K562 (cell line): Measurements from ENCODE around the gene IARS1. TPM values are rescaled to one million over a fixed set of nuclear protein-coding genes. Genes with fewer than 3 reads are reported as not detected.

ENCODE experiments used
- ATAC-seq: fragments of 200-7000 bp; cut with Tn5 transposase; 3 replicates; pipeline ENCODE4 v1.9.1; 2020; ENCODE audit warnings: moderate library complexity
- BruUV-seq: library from RNA; stranded (reverse); fragments of 400-500 nt; replicated peaks from 2 replicates; lab custom pipeline; 2021; lab: Mats Ljungman, UMichigan
- CTCF ChIA-PET: fragments of 300-600 bp; formaldehyde crosslinking; extraction: SDS; loops from one replicate; lab custom pipeline; 2021; ENCODE audit warnings: low intra/inter-chr PET ratio; lab: Yijun Ruan, JAX
- POLR2A ChIA-PET: fragments of 300-600, 350-650 bp; sonication (Branson Sonifier 250); formaldehyde crosslinking; extraction: SDS; loops from one replicate; lab custom pipeline; 2021; ENCODE audit warnings: antibody characterized with exemption, inconsistent platforms; lab: Yijun Ruan, JAX
- DNase-seq, 4 experiments: peaks; one replicate each; pipeline versions ENCODE4 v3.0.0 to v3.0.0-alpha.2; 2011 to 2018; ENCODE audit warnings: low spot score in 3 of 4, mixed read lengths in 3 of 4; ENCODE audit errors: extremely low read depth in 1 of 4
- FAIRE-seq: peaks from 2 replicates; lab custom pipeline; 2011; peaks lifted over from hg19 to GRCh38; lab: Jason Lieb, UNC
- H2AFZ ChIP-seq: 2 replicates; pipeline ENCODE4 v1.6.0; 2011; ENCODE audit warnings: low read depth, low read length, control low read depth, inconsistent platforms
- H3K27ac ChIP-seq: fragments of 200-600 bp; 3 replicates; pipeline ENCODE4 v1.8.0; 2011; ENCODE audit warnings: low read depth, mild to moderate bottlenecking, control low read depth, inconsistent platforms, low read length, moderate library complexity, mixed read lengths; ENCODE audit errors: extremely low read depth
- H3K27me3 ChIP-seq, 2 experiments: fragments of 300-600 bp in 1 of 2; 2 replicates in 1 of 2; 3 replicates in 1 of 2; pipeline versions ENCODE4 v1.6.0 to v1.8.0; 2011; ENCODE audit warnings: inconsistent platforms in 2 of 2, low read length in 2 of 2, mild to moderate bottlenecking in 1 of 2, mixed read lengths in 1 of 2, moderate library complexity in 1 of 2; ENCODE audit not compliant: control insufficient read depth in 2 of 2, insufficient read depth in 2 of 2
- H3K36me3 ChIP-seq: fragments of 300-600 bp; 3 replicates; pipeline ENCODE4 v1.8.0; 2011; ENCODE audit warnings: mild to moderate bottlenecking, low read length, inconsistent platforms; ENCODE audit not compliant: control insufficient read depth, insufficient read depth
- H3K4me1 ChIP-seq, 2 experiments: fragments of 200-600 bp in 1 of 2; replicated peaks in 1 of 2; 2 replicates in 1 of 2; 3 replicates in 1 of 2; pipeline versions ENCODE4 v1.5.1 to v1.8.0; 2011; ENCODE audit warnings: inconsistent platforms in 2 of 2, low read length in 2 of 2, mild to moderate bottlenecking in 1 of 2, mixed read lengths in 1 of 2, moderate library complexity in 1 of 2; ENCODE audit not compliant: control insufficient read depth in 2 of 2, insufficient read depth in 2 of 2
- H3K4me2 ChIP-seq: 2 replicates; pipeline ENCODE4 v1.6.1; 2011; ENCODE audit warnings: low read length, control low read depth, inconsistent platforms, mixed read lengths; ENCODE audit not compliant: insufficient read depth
- H3K4me3 ChIP-seq: fragments of 200-600 bp; sonication (generic), shearing (Covaris generic); 2 replicates; pipeline ENCODE4 v1.5.1; 2016; ENCODE audit warnings: control low read depth, inconsistent platforms
- H3K79me2 ChIP-seq: fragments of 200-600 bp; 3 replicates; pipeline ENCODE4 v1.8.0; 2011; ENCODE audit warnings: low read length, inconsistent platforms; ENCODE audit not compliant: control insufficient read depth, insufficient read depth
- H3K9ac ChIP-seq, 2 experiments: 2 replicates each; pipeline versions ENCODE4 v1.6.0 to v1.6.1; 2011; ENCODE audit warnings: low read depth in 2 of 2, low read length in 2 of 2, control low read depth in 1 of 2, inconsistent platforms in 1 of 2, mild to moderate bottlenecking in 1 of 2, mixed read lengths in 1 of 2; ENCODE audit not compliant: insufficient read depth in 1 of 2
- H3K9me1 ChIP-seq: one replicate; pipeline ENCODE4 v1.6.0; 2011; ENCODE audit warnings: inconsistent platforms, mild to moderate bottlenecking, low read length, moderate library complexity; ENCODE audit not compliant: control insufficient read depth, insufficient read depth
- H3K9me3 ChIP-seq: replicated peaks from 2 replicates; pipeline ENCODE4 v1.5.1; 2011; ENCODE audit warnings: low read depth, low read length, inconsistent platforms; ENCODE audit not compliant: control insufficient read depth, insufficient read depth
- H4K20me1 ChIP-seq: replicated peaks from 2 replicates; pipeline ENCODE4 v1.6.1; 2011; ENCODE audit warnings: low read length, inconsistent platforms, mixed read lengths; ENCODE audit not compliant: control insufficient read depth, insufficient read depth
- RBM25 ChIP-seq: fragments of 200-400 bp; formaldehyde crosslinking; IDR thresholded peaks from 2 replicates; pipeline ENCODE4 v1.6.1; 2018; ENCODE audit warnings: low read length, low read depth, moderate library complexity; ENCODE audit not compliant: severe bottlenecking
- ZNF133 ChIP-seq: fragments of 250-450 bp; sonication (Bioruptor Pico); IDR thresholded peaks from 2 replicates; pipeline ENCODE4 v1.4.0; 2020; ENCODE audit warnings: mild to moderate bottlenecking
- ZNF146 ChIP-seq: IDR thresholded peaks from one replicate; pipeline ENCODE4 v1.6.1; 2018; ENCODE audit warnings: missing compliant biosample characterization; ENCODE audit not compliant: unreplicated experiment
- WGBS: fragments of 100-300 bp; shearing (Covaris generic); methylation state at CpG from one replicate; pipeline ENCODE4 v1.1.6; 2016; ENCODE audit warnings: low coverage, mixed read lengths; ENCODE audit not compliant: insufficient coverage; ENCODE audit errors: missing lambda C conversion rate; 5-methylcytosine and 5-hydroxymethylcytosine counted together
- in situ Hi-C: fragments of 300-500 bp; cut with MboI; formaldehyde crosslinking; loops from 4 replicates; pipeline ENCODE4 v1.15.0; 2018; ENCODE audit warnings: inconsistent platforms, mixed read lengths
- intact Hi-C: fragments of 100-400 bp; cut with micrococcal nuclease; formaldehyde crosslinking; loops from 2 replicates; pipeline ENCODE4 v1.14.2; 2022
- polyA plus RNA-seq, 8 experiments: library from polyadenylated mRNA; depleted of rRNA in 4 of 8; stranded (reverse) in 5 of 8; unstranded in 3 of 8; fragments of >200 nt; fragmentation: Nextera tagmentation in 2 of 8; fragmentation: Illumina TruSeq in 1 of 8; extraction: Ambion mirVana in 2 of 8; extraction: Trizol in 1 of 8; gene quantifications; 2 replicates each; pipeline versions ENCODE4 v1.2.1 to v1.2.3, GENCODE V29; 2011 to 2014; ENCODE audit warnings: inconsistent platforms in 1 of 8, missing spikeins in 1 of 8
- total RNA-seq, 7 experiments: library from RNA; depleted of rRNA in 6 of 7; stranded (reverse); fragments of >200 nt in 6 of 7; fragmentation: Illumina TruSeq in 2 of 7; extraction: Trizol in 2 of 7; gene quantifications; 2 replicates each; pipeline versions ENCODE4 v1.2.1 to v1.2.3, GENCODE V29; 2011 to 2021; ENCODE audit warnings: low replicate concordance in 1 of 7
- TF ChIP-seq, protein P1 (sequence below), 2 experiments: fragments of 450-650 bp in 1 of 2; sonication (generic) in 1 of 2; formaldehyde crosslinking in 1 of 2; IDR thresholded peaks in 1 of 2; conservative IDR thresholded peaks in 1 of 2; 2 replicates each; pipeline versions ENCODE4 v1.6.1 to v1.8.1; 2016 to 2023; ENCODE audit warnings: mild to moderate bottlenecking in 2 of 2, moderate library complexity in 2 of 2, inconsistent platforms in 1 of 2, missing genetic modification reagents in 1 of 2

IARS1 gene
- total and polyA plus RNA-seq, 9 of the 15 experiments (the other 6 are each of a cell fraction or from before 2014, with no cell fraction given): 119 to 371 (median 234) TPM

DNA sequence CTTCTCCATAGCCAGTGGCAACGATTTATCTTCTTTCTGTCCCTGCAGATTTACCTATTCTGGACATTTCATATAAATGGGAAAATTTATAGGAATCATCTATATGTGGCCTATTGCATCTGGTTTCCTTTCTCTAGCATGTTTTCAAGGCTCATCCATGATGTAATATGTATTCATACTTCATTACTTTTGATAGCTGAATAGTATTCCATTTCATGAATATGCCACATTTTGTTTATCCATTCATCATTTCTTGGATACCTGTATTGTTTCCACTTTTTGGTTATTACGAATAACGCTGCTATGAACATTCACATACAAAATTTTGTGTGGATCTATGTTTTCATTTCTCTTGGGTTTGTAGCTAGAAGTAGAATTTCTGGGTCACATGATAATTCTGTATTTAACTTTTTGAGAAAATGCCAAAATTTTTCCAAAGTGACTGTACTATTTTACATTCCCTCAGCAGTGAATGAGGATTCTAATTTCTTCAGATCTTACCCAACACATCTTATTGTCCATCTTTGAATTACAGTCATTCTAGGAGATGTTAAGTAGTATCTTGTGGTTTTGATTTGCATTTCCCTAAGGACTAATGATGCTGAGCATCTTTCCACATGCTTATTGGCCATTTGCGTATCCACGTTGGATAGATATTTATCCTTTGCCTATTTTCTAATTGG lies 3.6 kb downstream of the IARS1 start:
- Histone ChIP-seq H3K36me3 (peaks cover 83% of the 10 kb centered on the region), H3K4me3 (no peak overlapping the region), H3K9me1 (peaks cover 4% of the 10 kb centered on the region), H3K9me3 (no peaks in the 10 kb centered on the region), H3K9ac (no peak overlapping the region), H2AFZ (no peak overlapping the region), H3K27me3 (no peaks in the 10 kb centered on the region), H3K4me1 (peaks cover 7 to 10% of the 10 kb centered on the region in 2 experiments), H3K4me2 (no peak overlapping the region), H3K27ac (no peak overlapping the region), H3K79me2 (peaks cover 99% of the 10 kb centered on the region), H4K20me1 (peaks cover 7% of the 10 kb centered on the region)
- in situ Hi-C loops: no loop called here
- ATAC-seq (no peak), FAIRE-seq (no peak), DNase-seq (no peak)
- 89% methylated on average over 5 of the region's 5 CpGs for WGBS
- TF ChIP-seq ZNF133 (CRISPR knock-in tag): no peak
- TF ChIP-seq ZNF146: peak; percentile 49
- peak; percentile 30 for TF ChIP-seq RBM25
- TF ChIP-seq, protein P1, sequence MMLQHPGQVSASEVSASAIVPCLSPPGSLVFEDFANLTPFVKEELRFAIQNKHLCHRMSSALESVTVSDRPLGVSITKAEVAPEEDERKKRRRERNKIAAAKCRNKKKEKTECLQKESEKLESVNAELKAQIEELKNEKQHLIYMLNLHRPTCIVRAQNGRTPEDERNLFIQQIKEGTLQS (IDR thresholded peaks at IDR 0.05): 0 out of 2 replicates have a peak, but pooled peaks have one; percentile 12
- TF ChIP-seq, protein P1 (CRISPR knock-in tag; conservative IDR thresholded peaks at IDR 0.05): no peak
- BruUV-seq: no TSS peak
- ChIA-PET POLR2A (interaction anchor here (0.8 to 3.7 kb wide), 2 partner anchors 11 to 35 kb away, joined by 3 to 58 read pairs; partner anchors contain the start of gene NOL8), CTCF (no interaction called here)
- intact Hi-C loops: no loop called here
